GM19025 (cell line): ENCODE results near the gene NKD2.
"Not testable (repeated sequence)": the region's sequence is repeated elsewhere in the genome, so short reads cannot be mapped to it uniquely, and the experiment has no call there.

Source experiments
- ATAC-seq: cut with Tn5 transposase; IDR thresholded peaks from one replicate; pipeline ENCODE4 v1.9.1; 2021; ENCODE audit warnings: mild to moderate bottlenecking, low read depth, moderate library complexity; ENCODE audit not compliant: unreplicated experiment

NKD2 gene

GRCh38 chr5:1054799-1055775 lies 46.5 kb downstream of the NKD2 start:
- ATAC-seq: no peak

GRCh38 chr5:1055896-1056610 lies 47.5 kb downstream of the NKD2 start:
- ATAC-seq: no peak

DNA sequence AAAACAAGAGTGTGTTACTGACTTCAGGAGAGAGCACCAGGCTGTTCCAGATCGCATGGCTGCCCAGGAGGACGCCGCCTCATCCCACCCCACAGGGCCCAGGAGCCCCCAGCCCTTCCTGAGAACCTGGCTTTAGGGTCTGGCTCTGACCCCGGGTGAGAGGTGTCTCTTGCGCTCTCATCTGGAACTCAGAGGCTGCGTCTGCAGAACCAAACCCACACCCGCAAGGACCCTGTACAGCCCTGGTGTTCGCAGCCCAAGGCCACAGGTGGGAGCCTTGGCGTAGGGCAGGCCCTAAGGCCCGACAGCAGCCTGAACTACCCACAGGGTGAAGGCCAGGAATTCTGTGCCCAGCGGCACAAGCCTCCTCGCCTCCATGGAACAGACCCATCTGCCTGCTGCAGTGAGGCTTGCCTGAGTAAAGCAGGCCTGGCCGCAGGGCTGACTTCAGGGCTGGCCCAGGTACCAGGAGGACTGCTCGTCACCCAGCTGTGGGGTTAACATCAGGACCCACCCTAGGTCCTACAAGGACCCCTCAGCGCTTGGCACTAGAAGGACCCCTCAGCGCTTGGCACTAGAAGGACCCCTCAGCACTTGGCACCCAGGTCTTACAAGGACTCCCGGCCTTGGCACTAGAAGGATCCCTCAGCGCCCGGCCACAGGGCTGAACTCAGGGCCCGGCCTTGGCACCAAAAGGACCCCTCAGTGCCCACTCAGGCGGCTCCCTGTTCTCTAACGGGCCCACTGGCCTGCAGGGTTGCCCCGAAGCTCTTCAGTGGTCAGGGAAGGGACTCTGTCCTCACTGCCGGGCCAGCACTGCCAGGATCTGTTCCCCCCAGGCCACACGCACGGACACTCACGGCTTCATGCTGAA lies 48.2 kb downstream of the NKD2 start:
- ATAC-seq: no peak

- no peak for ATAC-seq
These were observed 49.0 kb downstream of the NKD2 start for GRCh38 chr5:1057485-1058082.

GRCh38 chr5:1058083-1058945 lies 49.7 kb downstream of the NKD2 start:
- ATAC-seq: no peak

GRCh38 chr5:1058988-1059883 lies 50.6 kb downstream of the NKD2 start:
- ATAC-seq: no peak

GRCh38 chr5:1059884-1060263 lies 51.3 kb downstream of the NKD2 start:
- no peak for ATAC-seq

DNA sequence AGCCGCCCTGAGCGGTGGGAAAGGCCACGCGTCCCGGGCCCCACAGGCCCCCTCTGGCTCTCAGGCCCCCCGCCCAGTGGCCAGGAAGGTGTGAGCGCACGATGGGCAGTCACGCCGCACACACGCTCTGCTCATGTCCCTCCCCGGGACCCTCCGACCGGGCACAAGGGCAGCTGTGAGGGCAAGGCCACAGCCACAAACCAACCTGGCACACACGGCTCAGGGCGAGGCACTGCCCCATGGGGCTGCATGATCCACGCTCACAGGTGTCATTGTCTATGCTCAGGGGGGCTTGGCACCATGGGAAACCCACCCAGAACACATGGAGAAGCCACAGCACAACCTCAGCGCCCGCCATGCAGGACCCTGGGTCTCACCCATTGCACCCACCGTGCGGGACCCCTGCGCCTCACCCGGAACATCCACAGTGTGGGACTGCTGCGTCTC lies 52.0 kb downstream of the NKD2 start:
- ATAC-seq: no peak

DNA sequence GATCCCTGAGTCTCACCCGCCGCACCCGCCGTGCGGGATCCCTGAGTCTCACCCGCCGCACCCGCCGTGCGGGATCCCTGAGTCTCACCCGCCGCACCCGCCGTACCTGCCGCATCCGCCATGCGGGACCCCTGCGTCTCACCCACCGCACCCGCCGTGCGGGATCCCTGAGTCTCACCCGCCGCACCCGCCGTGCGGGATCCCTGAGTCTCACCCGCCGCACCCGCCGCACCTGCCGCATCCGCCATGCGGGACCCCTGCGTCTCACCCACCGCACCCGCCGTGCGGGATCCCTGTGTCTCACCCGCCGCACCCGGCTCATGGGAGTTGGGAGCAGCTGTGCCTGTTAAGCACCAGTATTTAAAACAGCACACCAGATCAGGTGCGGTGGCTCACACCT lies 52.7 kb downstream of the NKD2 start:
- not testable (repeated sequence) for ATAC-seq

DNA sequence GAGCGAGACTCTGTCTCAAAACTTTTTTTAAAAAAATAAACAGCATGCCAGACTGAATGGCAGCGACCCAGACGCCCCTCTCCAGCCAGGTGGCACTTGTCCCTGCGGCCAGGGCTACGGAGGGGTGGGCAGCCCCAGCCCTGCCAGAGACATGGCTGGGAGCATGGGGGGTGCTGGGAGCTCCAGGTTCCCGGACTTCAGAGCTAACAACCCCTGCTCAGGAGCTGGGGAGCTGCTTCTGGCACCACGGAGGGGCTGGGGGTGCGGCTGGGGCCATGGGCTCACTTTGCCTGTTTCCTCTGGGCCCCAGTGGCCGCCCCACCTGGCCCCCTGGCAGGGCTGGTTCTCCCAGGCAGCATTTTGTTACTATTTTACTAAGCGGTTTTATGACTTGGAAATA lies 53.3 kb downstream of the NKD2 start:
- ATAC-seq: no peak

DNA sequence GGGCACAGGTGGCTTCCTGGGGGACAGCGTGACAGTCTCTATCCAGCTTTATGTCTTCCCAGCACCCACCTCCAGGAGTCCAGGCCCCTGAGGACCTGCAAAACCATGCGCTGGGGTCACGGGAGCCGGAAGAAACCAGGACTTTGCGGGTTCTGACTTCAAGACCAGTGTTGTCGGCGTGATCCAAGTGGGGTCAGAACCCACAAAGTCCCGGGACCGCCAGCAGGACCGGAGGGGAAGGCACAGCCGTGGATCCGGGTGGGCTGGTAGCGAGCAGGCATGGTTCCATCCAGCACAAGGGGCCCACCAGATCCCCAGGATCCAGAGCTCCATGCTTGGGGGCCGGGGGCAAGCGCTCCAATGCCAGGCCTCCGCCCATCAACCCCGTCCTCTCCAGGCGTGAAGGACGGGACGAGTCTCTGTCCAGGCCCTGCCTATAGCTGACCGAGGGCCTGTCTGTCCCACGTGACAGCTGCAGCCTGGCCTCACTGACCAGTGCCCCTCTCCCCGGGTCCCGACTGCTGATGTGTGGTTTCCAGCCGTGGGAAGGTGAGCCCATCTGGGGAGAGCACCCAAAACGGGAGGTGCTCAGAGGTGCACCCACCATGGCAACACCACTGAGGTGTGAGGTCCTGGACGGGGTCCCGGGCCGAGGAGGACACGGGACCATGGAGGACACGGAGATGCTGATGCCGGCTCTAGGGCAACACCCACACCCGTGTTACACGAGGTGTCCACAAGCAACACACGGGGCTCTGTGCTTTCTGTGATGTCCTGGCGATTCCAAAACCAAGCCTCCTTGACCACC lies 54.4 kb downstream of the NKD2 start:
- ATAC-seq: no peak

DNA sequence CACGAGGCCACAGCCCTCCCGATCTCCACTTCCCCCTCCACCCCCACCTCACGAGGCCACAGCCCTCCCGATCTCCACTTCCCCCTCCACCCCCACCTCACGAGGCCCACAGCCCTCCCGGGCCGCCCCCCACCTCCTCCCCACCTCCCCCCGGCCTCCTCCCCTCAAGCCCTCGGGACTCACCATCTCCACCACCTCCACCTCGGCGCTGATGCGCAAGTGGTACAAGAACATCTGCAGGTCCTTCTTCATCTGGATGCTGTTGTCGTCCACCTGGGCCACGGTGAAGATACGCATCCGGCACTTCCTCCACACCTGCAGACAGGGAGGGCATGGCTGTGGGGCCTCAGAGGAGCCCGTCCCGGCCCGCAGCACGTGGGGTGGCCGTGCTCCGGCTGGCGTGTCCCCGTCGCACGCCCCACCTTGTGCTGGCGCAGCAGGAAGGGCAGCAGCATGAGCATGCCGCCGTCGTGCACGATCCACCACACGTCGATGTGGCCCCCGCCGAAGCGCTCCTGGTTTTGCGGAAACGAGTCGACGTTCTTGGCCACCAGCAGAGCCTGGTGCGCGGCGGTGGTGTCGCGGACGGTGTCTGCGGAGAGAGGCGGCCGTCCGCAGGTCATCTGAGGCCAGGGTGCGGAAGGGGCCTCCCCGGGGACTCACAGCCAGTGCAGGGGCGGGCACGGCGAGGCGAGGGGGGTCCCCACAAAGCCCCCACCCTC lies 55.2 kb downstream of the NKD2 start:
- ATAC-seq: no peak

DNA sequence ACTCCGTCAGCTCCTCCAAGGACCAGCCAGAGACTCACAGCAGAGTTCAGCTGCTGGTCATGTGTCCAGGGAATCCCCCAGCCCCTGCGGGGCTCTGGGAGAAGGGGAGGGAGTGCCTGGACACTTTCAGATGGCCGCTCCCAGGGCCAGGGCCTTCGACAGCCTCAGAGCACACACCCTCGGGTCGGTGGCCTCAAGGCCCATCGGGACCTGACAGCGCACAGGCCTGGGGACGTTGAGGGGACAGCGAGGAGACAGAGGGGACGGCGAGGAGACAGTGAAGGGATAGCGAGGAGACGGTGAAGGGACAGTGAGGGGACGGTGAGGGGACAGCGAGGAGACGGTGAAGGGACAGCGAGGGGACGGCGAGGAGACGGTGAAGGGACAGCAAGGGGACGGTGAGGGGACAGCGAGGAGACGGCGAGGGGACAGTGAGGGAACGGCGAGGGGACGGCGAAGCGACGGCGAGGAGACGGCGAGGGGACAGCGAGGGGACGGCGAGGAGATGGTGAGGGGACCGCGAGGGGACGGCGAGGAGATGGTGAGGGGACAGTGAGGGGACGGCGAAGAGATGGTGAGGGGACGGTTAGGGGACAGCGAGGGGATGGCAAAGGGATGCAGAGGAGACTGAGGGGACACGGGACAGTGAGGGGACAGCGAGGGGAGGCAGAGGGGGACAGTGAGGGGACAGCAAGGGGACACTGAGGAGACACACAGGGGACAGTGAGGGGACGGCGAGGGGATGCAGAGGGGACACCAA lies 56.0 kb downstream of the NKD2 start:
- no peak for ATAC-seq

GRCh38 chr5:1065143-1065750 lies 56.6 kb downstream of the NKD2 start:
- no peak for ATAC-seq

- ATAC-seq: no peak
These were observed 57.5 kb downstream of the NKD2 start for GRCh38 chr5:1065891-1066650.
